Uterus (tissue), 4 donors: Measurements from ENCODE around the gene ARHGEF37. TPM values are rescaled to one million over a fixed set of nuclear protein-coding genes. Genes with fewer than 3 reads are reported as not detected.

Experiments
- DNase-seq, 2 donors: peaks; one replicate each; pipeline ENCODE4 v3.0.0-alpha.2; 2019 to 2020
- H3K27ac ChIP-seq, 2 donors: fragments of 200-600 bp; sonication (generic); 1 replicate in 1 of 2; 2 replicates in 1 of 2; pipeline ENCODE4 v1.5.1; 2016 to 2018
- H3K27me3 ChIP-seq, 2 donors: fragments of 200-600 bp; sonication (generic); one replicate each; pipeline ENCODE4 v1.5.1; 2018 to 2019; ENCODE audit warnings: control low read depth in 1 of 2
- H3K36me3 ChIP-seq, 2 donors: fragments of 200-600 bp; sonication (generic); one replicate each; pipeline ENCODE4 v1.5.1; 2019; ENCODE audit warnings: control low read depth in 1 of 2
- H3K4me1 ChIP-seq, 2 donors: fragments of 200-600 bp; sonication (generic); one replicate each; pipeline ENCODE4 v1.5.1; 2018 to 2019; ENCODE audit warnings: control low read depth in 1 of 2
- H3K4me3 ChIP-seq, 2 donors: fragments of 200-600 bp; sonication (generic); 1 replicate in 1 of 2; 2 replicates in 1 of 2; pipeline ENCODE4 v1.5.1; 2018 to 2019; ENCODE audit warnings: mild to moderate bottlenecking in 1 of 2
- H3K9me3 ChIP-seq, 2 donors: fragments of 200-600 bp; sonication (generic); one replicate each; pipeline ENCODE4 v1.5.1; 2019; ENCODE audit warnings: control low read depth in 1 of 2
- POLR2A ChIP-seq, 2 donors: fragments of 450-650 bp; IDR thresholded peaks; one replicate each; pipeline ENCODE4 v1.6.1; 2016; ENCODE audit warnings: antibody characterized with exemption in 2 of 2, mild to moderate bottlenecking in 1 of 2, moderate library complexity in 1 of 2
- intact Hi-C: fragments of 100-400 bp; cut with DNase I; formaldehyde crosslinking; loops from one replicate; pipeline ENCODE4 v1.15.1; 2023; ENCODE audit warnings: low total_unique reads
- total RNA-seq, 4 donors: library from RNA; depleted of rRNA in 3 of 4; stranded (reverse); fragments of >200 nt in 3 of 4; gene quantifications; one replicate each; pipeline versions ENCODE4 v1.1.0 to v1.2.4, GENCODE V29; 2014 to 2023
- TF ChIP-seq, protein P1 (sequence below), 4 experiments: fragments of 200-600 bp in 2 of 4; fragments of 450-650 bp in 2 of 4; sonication (generic) in 2 of 4; IDR thresholded peaks; one replicate each; pipeline ENCODE4 v1.5.1; 2016 to 2019; ENCODE audit warnings: antibody characterized with exemption in 4 of 4, mild to moderate bottlenecking in 2 of 4, moderate library complexity in 1 of 4
- donor health status: DM: yes; HTN: yes; CAD: no.

ARHGEF37 gene
- total RNA-seq, 4 donors from 2014 or later: 4.6 to 10.4 (median 7.9) TPM

DNA sequence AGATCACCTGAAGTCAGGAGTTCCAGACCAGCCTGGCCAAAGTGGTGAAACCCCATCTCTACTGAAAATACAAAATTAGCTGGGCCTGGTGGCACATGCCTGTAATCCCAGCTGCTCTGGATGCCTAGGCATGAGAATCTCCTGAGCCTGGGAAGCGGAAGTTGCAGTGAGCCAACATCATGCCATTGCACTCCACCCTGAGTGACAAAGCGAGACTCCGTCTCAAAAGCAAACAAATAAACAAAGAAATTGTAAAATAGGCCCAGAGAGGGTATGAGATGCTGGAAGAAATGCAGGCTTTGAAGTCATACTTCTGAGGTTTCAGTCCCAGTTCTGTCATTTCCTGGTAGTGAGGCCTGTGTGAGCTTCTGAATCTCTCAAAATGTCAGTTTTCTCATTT lies 5.3 kb upstream of the ARHGEF37 start:
- TF ChIP-seq, protein P1, sequence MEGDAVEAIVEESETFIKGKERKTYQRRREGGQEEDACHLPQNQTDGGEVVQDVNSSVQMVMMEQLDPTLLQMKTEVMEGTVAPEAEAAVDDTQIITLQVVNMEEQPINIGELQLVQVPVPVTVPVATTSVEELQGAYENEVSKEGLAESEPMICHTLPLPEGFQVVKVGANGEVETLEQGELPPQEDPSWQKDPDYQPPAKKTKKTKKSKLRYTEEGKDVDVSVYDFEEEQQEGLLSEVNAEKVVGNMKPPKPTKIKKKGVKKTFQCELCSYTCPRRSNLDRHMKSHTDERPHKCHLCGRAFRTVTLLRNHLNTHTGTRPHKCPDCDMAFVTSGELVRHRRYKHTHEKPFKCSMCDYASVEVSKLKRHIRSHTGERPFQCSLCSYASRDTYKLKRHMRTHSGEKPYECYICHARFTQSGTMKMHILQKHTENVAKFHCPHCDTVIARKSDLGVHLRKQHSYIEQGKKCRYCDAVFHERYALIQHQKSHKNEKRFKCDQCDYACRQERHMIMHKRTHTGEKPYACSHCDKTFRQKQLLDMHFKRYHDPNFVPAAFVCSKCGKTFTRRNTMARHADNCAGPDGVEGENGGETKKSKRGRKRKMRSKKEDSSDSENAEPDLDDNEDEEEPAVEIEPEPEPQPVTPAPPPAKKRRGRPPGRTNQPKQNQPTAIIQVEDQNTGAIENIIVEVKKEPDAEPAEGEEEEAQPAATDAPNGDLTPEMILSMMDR (IDR thresholded peaks at IDR 0.05): no peak
- no peak for TF ChIP-seq POLR2A (IDR thresholded peaks at IDR 0.05)
- Histone ChIP-seq H3K4me3 (no peak overlapping the region), H3K36me3 (no peaks in the 10 kb centered on the region), H3K27me3 (no peaks in the 10 kb centered on the region), H3K9me3 (no peaks in the 10 kb centered on the region), H3K4me1 (no peaks in the 10 kb centered on the region), H3K27ac (no peak overlapping the region)
- intact Hi-C loops: no loop called here
- no peak for DNase-seq

- DNase-seq: no peak
- no peaks in the 10 kb centered on the region for H3K27me3 ChIP-seq
- peaks cover 4 to 10% of the 10 kb centered on the region in 2 donors for H3K4me1 ChIP-seq
- H3K4me3 ChIP-seq: no peak overlapping the region
- H3K9me3 ChIP-seq: no peaks in the 10 kb centered on the region
- TF ChIP-seq, protein P1 (IDR thresholded peaks at IDR 0.05): no peak
- TF ChIP-seq POLR2A (IDR thresholded peaks at IDR 0.05): no peak
- no peaks in the 10 kb centered on the region for H3K36me3 ChIP-seq
- intact Hi-C loops: no loop called here
- no peak overlapping the region for H3K27ac ChIP-seq
Observed at GRCh38 chr5:149578896-149579295, 2.4 kb upstream of the ARHGEF37 start.

GRCh38 chr5:149580808-149581191 lies 498 bp upstream of the ARHGEF37 start:
- intact Hi-C loops: no loop called here
- peaks cover 4 to 15% of the 10 kb centered on the region in 2 donors for H3K4me1 ChIP-seq
- TF ChIP-seq POLR2A (IDR thresholded peaks at IDR 0.05): no peak
- TF ChIP-seq, protein P1 (IDR thresholded peaks at IDR 0.05): no peak
- DNase-seq: no peak
- H3K4me3 ChIP-seq: peak overlapping the region; percentile 22 to 70
- H3K27me3 ChIP-seq: no peaks in the 10 kb centered on the region
- H3K27ac ChIP-seq: peak overlapping the region; percentile 85 to 88
- H3K36me3 ChIP-seq: no peaks in the 10 kb centered on the region
- no peaks in the 10 kb centered on the region for H3K9me3 ChIP-seq

DNA sequence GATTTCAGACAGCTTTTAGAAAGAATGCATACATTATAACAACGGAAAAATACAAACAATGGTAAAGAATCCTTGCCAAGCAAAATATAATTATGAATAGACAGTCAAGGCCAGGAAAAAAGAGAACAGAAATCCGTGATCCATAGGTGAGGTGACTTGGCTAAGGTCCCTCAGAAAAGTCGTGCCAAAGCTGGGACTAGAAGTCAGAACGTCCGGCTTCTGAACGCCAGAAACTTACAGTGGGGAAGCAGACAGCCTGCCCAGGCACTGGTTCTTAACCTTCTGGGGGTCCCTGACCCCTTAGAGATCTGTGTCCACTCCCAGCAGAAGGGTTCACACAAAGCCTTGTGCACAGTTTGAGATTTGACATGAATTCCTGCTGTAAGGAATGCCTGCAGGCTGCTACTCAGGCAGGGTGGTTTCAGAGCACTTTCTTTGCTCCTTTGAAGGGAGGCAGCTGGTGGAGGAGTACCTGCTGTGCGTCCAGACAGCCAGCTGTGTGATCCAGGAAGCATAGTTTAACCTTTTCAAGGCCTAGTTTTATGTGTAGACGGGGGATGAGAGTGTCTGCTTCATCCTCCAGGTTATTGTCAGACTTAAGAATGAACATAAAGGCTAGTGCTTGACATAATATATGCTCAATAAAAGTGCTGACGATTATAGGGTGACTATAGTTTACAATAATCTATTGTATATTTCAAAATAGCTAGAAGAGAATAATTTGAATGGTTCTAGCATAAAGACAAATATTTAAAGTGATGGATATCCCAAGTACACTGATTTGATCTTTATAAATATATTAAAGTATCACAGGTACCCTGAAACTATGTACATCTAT lies 852 bp downstream of the ARHGEF37 start:
- intact Hi-C loops: no loop called here
- no peak for TF ChIP-seq POLR2A (IDR thresholded peaks at IDR 0.05)
- TF ChIP-seq, protein P1 (IDR thresholded peaks at IDR 0.05): no peak
- Histone ChIP-seq H3K9me3 (no peaks in the 10 kb centered on the region), H3K27ac (peak overlapping the region; percentile 85 to 88), H3K4me1 (peaks cover 4 to 15% of the 10 kb centered on the region in 2 donors), H3K4me3 (peak overlapping the region; percentile 22 to 70), H3K27me3 (no peaks in the 10 kb centered on the region), H3K36me3 (no peaks in the 10 kb centered on the region)
- peak; percentile 32 to 42 for DNase-seq

DNA sequence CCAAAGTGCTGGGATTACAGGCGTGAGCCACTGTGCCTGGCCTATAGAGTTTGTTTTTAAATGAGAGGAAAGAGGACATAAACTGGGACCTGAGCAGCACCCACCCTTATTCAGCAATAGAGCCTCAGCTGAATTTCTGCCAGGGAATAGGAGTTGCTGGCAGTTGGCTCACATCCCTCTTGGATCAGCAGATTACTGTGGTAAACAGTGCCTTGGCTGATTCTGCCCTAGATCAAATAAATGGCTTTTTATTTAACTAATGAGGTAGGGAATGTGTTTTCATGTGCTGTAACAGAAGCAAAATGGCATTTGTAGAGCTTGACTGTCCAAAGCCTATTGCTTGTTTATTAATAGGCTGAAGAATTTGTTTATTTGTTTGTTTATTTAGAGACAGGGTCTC lies 2.1 kb downstream of the ARHGEF37 start:
- Histone ChIP-seq H3K4me1 (peaks cover 4 to 15% of the 10 kb centered on the region in 2 donors), H3K36me3 (no peaks in the 10 kb centered on the region), H3K9me3 (no peaks in the 10 kb centered on the region), H3K27ac (peak overlapping the region; percentile 72 to 88), H3K4me3 (no peak overlapping the region), H3K27me3 (no peaks in the 10 kb centered on the region)
- TF ChIP-seq, protein P1 (IDR thresholded peaks at IDR 0.05): no peak
- TF ChIP-seq POLR2A (IDR thresholded peaks at IDR 0.05): no peak
- DNase-seq: peak; percentile 38 to 44
- intact Hi-C loops: no loop called here
